Measurements from ENCODE around the gene FAM209B.
"Not testable (repeated sequence)": the region's sequence is repeated elsewhere in the genome, so short reads cannot be mapped to it uniquely, and the experiment has no call there.

FAM209B gene

DNA sequence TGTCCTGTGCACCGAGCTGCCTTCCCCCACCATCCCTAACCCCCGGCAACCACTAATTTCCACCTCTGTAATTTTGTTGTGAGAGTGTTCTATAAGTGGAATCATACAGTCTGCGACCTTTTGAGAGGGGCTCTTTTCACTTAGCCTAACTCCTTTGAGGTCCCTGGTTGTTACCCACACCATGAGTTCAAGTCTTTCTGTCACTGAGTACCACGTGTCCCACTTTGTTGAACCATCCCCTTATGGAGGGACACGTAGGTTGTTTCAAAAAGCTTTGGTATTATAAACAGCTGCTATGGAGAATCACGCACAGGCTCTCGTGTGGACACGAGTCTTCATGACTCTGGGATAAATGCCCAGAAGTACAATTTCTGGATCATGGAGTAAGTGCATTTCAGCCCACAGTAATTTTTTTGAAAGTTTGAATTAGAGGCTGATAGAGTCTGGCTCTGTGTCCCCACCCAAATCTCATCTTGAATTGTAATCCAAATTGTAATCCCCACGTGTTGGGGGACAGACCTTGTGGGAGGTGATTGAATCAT is 9.5 kb downstream of the FAM209B start:
- no peak for DNase-seq

GRCh38 chr20:56551571-56551970 is 18.5 kb downstream of the FAM209B start:
- DNase-seq, result no peak

GRCh38 chr20:56552911-56553629 is 20.0 kb downstream of the FAM209B start:
- no peak for DNase-seq

GRCh38 chr20:56554869-56555268 is 21.8 kb downstream of the FAM209B start:
- peak; percentile 25 for DNase-seq

DNA sequence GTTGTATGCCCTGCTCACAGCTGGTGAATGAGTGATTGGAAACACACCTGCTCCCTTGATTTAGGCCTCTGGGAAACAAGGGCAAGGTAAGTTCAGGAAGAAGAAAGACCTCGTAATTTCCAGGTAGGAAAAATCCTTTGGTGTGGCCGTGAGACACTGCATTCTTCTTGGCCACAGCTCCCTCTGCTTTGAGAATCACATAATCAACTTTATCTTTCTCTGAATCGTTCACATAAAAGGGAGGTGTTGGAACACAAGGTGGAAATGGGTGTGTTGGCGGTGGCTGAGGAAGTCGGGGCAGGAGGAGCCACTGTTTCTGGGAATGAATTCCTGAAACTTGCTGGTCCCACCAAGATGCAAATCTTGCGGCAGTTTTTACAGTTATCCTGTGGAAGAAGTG is 25.9 kb downstream of the FAM209B start:
- no peak for DNase-seq

DNA sequence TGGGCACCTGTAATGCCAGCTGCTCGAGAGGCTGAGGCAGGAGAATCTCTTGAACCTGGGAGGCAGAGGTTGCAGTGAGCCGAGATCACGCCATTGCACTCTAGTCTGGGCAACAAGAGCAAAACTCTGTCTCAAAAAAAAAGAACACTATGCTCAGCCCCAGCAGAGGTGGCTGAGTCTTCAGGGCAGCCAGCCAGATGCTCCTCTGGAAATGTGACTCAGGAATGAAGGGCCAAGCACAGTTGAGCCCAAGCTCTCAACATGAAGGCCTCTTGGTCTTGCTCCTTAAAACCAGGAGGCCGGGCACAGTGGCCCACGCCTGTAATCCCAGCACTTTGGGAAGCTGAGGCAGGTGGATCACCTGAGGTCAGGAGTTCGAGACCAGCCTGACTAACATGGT is 31.5 kb downstream of the FAM209B start:
- not testable (repeated sequence) for DNase-seq

DNA sequence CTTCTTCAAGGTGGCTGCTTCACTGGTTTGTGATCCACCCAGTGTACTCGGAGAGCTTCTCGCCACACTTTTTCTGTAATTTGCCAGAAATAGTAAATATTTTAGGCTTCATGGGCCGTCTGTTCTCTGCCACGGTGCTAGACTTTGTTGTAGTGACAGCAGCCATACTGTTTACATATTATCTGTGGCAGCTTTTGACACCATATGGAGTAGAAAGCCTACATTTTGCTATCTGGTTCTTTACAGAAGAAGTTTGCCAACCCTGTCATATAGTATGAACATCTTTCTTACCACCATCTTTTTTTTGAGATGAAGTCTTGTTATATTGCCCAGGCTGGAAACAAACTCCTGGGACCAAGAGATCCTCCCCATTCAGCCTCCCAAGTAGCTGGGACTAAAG is 32.5 kb downstream of the FAM209B start:
- no peak for DNase-seq

- no peak for DNase-seq
Observed at GRCh38 chr20:56566621-56567020, 33.6 kb downstream of the FAM209B start.

DNA sequence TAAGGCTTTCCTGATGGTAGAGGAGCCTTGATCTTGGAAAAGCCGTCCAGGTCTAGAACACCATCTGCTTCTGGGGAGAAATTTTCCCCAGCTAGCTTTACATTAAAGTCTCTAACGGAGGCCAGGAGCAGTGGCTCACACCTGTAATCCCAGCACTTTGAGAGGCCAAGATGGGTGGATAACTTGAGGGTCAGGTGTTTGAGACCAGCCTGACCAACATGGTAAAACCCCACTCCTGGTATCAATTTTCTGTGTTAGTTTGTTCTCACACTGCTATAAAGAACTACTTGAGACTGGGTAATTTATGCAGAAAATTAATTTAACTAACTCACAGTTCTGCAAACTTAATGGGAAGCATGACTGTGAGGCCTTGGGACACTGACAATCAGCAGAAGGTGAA is 37.8 kb downstream of the FAM209B start:
- no peak for DNase-seq

- DNase-seq, result no peak
Observed at GRCh38 chr20:56572172-56572571, 39.1 kb downstream of the FAM209B start.

- no peak for DNase-seq
Observed at GRCh38 chr20:56573986-56574385, 40.9 kb downstream of the FAM209B start.

DNA sequence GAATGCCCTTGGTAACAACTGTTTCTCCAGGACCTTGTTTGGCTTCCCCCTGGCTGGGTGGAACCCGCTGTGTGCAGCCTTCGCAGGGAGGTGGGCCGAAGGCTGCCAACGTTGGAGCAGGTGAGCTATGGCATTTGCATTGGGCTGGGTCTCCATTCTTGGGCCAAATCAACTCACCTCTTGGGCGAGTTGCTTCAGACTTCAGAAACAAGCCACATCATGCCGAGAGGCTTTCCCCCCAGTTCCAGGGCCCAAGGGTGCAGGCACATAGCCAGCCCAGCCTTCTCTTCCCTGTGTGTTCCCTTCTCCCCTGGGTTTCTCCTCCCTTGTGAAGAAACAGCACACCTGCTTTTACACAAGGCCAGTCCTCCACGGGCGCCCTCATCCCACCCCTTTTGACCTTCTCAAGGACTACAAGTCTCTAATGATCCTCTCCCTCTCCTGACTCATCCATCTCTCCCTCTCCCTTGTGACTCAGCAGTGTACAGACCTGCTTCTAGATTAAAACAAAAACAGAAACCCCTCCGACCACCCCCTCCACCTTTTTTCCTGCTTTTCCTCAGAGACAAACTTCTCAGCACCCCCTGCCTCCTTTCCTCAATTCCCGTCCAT is 41.6 kb downstream of the FAM209B start:
- no peak for DNase-seq

- no peak for DNase-seq
Observed at GRCh38 chr20:56575157-56575556, 42.1 kb downstream of the FAM209B start.

DNA sequence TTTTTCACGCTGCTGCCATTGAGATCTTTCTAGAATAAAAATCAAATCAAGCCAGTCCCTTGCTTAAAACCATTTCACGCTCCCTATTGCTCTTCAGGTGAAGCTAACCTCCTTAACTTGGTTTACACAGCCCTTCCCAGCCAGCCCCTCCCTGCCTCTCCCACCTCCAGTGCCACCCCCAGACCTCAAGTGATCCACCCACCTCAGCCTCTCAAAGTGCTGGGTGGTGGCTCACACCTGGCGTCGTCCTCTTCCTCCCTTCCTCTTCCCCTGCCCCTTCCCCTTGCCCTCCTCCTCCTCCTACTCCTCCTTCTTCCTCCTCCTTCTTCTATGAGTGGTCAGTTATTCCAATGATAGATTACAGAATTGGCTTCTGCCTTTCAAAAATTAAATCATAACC is 42.9 kb downstream of the FAM209B start:
- no peak for DNase-seq

GRCh38 chr20:56579301-56579710 is 46.3 kb downstream of the FAM209B start:
- DNase-seq, result no peak

DNA sequence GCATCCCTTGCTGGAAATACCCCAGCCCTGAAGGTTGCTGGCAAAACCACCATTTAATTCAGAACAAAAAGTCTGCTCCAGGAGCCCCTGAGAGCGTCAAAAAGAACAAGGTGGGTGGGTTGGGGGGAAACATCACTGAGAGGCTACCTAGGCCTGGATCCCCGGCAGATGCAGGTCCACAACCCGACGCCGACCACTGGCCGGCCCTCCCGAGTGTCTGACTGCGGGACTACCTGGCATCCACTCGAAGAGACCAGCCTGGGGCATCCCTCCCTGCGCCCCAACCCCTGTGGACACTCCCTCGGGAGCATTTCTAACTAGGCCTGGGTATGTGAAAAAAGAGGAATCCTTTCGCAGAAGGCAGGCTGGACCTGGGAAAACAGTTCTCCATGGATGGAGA is 47.2 kb downstream of the FAM209B start:
- no peak for DNase-seq

GRCh38 chr20:56581701-56582100 is 48.7 kb downstream of the FAM209B start:
- no peak for DNase-seq

DNA sequence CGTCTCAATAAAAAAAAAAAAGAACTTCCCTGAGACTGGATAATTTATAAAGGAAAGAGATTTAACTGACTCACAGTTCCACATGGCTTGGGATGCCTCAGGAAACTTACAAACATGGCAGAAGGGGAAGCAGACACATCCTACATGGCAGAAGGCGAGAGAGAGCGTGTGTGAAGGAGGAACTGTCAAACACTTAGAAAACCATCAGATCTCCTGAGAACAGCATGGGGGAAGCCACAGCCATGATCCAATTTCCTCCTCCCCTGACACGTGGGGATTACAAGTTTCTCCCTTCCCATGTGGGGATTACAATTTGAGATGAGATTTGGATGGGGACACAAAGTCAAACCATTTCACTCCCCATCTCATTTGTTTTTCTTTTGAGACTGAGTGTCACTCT is 49.5 kb downstream of the FAM209B start:
- no peak for DNase-seq

- DNase-seq, result no peak
Observed at GRCh38 chr20:56584916-56585315, 51.9 kb downstream of the FAM209B start.
